Measurements from ENCODE around the gene KCNJ1. TPM values are rescaled to one million over a fixed set of nuclear protein-coding genes. Genes with fewer than 3 reads are reported as not detected.

Gene KCNJ1
- total and polyA plus RNA-seq, 4 donors = 0.01 to 0.31 (median 0.14) TPM

GRCh38 chr11:128827191-128827893, 39.8 kb downstream of the KCNJ1 start:
- 64 to 77% methylated on average over 7 of the region's 7 CpGs for WGBS, 2 donors
- Histone ChIP-seq H3K27ac (ENCODE audit: low read depth in 1 of 2, low read length in 1 of 2) (peak overlapping the region in 1 of 2 donors; percentile 26), H3K4me1 (ENCODE audit: control insufficient read depth in 5 of 5, insufficient read depth in 5 of 5, low read length in 5 of 5) (peaks cover 0 to 11% (median 0%) of the 10 kb centered on the region in 5 donors), H3K36me3 (ENCODE audit: control insufficient read depth in 4 of 4, insufficient read depth in 4 of 4, low read length in 4 of 4) (no peaks in the 10 kb centered on the region), H3K4me3 (no peak overlapping the region), H3K9me3 (ENCODE audit: control insufficient read depth in 4 of 4, insufficient read depth in 3 of 4, low read length in 3 of 4) (no peaks in the 10 kb centered on the region), H3K9ac (ENCODE audit: insufficient read depth in 1 of 2, low read length in 2 of 2) (no peak overlapping the region), H3K27me3 (ENCODE audit: control insufficient read depth in 3 of 3, insufficient read depth in 3 of 3, low read length in 2 of 3) (no peaks in the 10 kb centered on the region)
- DNase-seq (no peak), ATAC-seq (ENCODE audit: insufficient read depth, low FRiP score) (no peak)
- no peak for TF ChIP-seq CTCF (IDR thresholded peaks at IDR 0.05; ENCODE audit: control extremely low read depth, extremely low read depth)

GRCh38 chr11:128825050-128825784, 41.9 kb downstream of the KCNJ1 start:
- 88% methylated on average over 20 of the region's 20 CpGs for WGBS, 2 donors
- DNase-seq (peak in 1 of 3 donors; percentile 49), ATAC-seq (ENCODE audit: insufficient read depth, low FRiP score) (no peak)
- Histone ChIP-seq H3K4me3 (no peak overlapping the region), H3K9me3 (ENCODE audit: control insufficient read depth in 4 of 4, insufficient read depth in 3 of 4, low read length in 3 of 4) (no peaks in the 10 kb centered on the region), H3K36me3 (ENCODE audit: control insufficient read depth in 4 of 4, insufficient read depth in 4 of 4, low read length in 4 of 4) (no peaks in the 10 kb centered on the region), H3K4me1 (ENCODE audit: control insufficient read depth in 5 of 5, insufficient read depth in 5 of 5, low read length in 5 of 5) (peaks cover 0 to 9% (median 0%) of the 10 kb centered on the region in 5 donors), H3K27ac (ENCODE audit: low read depth in 1 of 2, low read length in 1 of 2) (no peak overlapping the region), H3K27me3 (ENCODE audit: control insufficient read depth in 3 of 3, insufficient read depth in 3 of 3, low read length in 2 of 3) (no peaks in the 10 kb centered on the region), H3K9ac (ENCODE audit: insufficient read depth in 1 of 2, low read length in 2 of 2) (no peak overlapping the region)
- no peak for TF ChIP-seq CTCF (IDR thresholded peaks at IDR 0.05; ENCODE audit: control extremely low read depth, extremely low read depth)

GRCh38 chr11:128824191-128825049, 42.7 kb downstream of the KCNJ1 start:
- 36 to 43% methylated on average over 63 to 68 of the region's 68 CpGs for WGBS, 2 donors
- H3K9me3 ChIP-seq (ENCODE audit: control insufficient read depth in 4 of 4, insufficient read depth in 3 of 4, low read length in 3 of 4) = no peaks in the 10 kb centered on the region
- H3K9ac ChIP-seq (ENCODE audit: insufficient read depth in 1 of 2, low read length in 2 of 2) = no peak overlapping the region
- H3K27ac ChIP-seq (ENCODE audit: low read depth in 1 of 2, low read length in 1 of 2) = no peak overlapping the region
- H3K27me3 ChIP-seq (ENCODE audit: control insufficient read depth in 3 of 3, insufficient read depth in 3 of 3, low read length in 2 of 3) = no peaks in the 10 kb centered on the region
- DNase-seq = peak; percentile 69 to 88 (median 78)
- peaks cover 0 to under 1% (median 0%) of the 10 kb centered on the region in 4 donors for H3K36me3 ChIP-seq (ENCODE audit: control insufficient read depth in 4 of 4, insufficient read depth in 4 of 4, low read length in 4 of 4)
- H3K4me3 ChIP-seq = no peak overlapping the region
- no peak for TF ChIP-seq CTCF (IDR thresholded peaks at IDR 0.05; ENCODE audit: control extremely low read depth, extremely low read depth)
- ATAC-seq (ENCODE audit: insufficient read depth, low FRiP score) = no peak
- H3K4me1 ChIP-seq (ENCODE audit: control insufficient read depth in 5 of 5, insufficient read depth in 5 of 5, low read length in 5 of 5) = peaks cover 0 to 9% (median 0%) of the 10 kb centered on the region in 5 donors

All from lung (tissue), 12 donors.